Right atrium auricular region (tissue), 2 donors: ENCODE results near the gene MZT2B. TPM values are rescaled to one million over a fixed set of nuclear protein-coding genes. Genes with fewer than 3 reads are reported as not detected.
"Not testable (repeated sequence)": the region's sequence is repeated elsewhere in the genome, so short reads cannot be mapped to it uniquely, and the experiment has no call there.

Experiments used
- DNase-seq: peaks from one replicate; pipeline ENCODE4 v3.0.0-alpha.2; 2019; ENCODE audit warnings: low spot score
- H3K27ac ChIP-seq, 2 donors: fragments of 200-600 bp; sonication (generic); 1 replicate in 1 of 2; 2 replicates in 1 of 2; pipeline ENCODE4 v1.5.1; 2016 to 2019
- H3K27me3 ChIP-seq, 2 donors: fragments of 200-600 bp; sonication (generic); one replicate each; pipeline versions ENCODE4 v1.5.1 to v1.6.0; 2017 to 2019
- H3K36me3 ChIP-seq: fragments of 200-600 bp; sonication (generic); one replicate; pipeline ENCODE4 v1.5.1; 2016
- H3K4me1 ChIP-seq, 2 donors: fragments of 200-600 bp; sonication (generic); one replicate each; pipeline versions ENCODE4 v1.5.1 to v1.6.0; 2017 to 2019
- H3K4me3 ChIP-seq, 2 donors: fragments of 200-600 bp; sonication (generic); 1 replicate in 1 of 2; 2 replicates in 1 of 2; pipeline ENCODE4 v1.5.1; 2017 to 2019; ENCODE audit warnings: mild to moderate bottlenecking in 1 of 2, moderate library complexity in 1 of 2
- H3K9me3 ChIP-seq, 2 donors: fragments of 200-600 bp; sonication (generic); one replicate each; pipeline ENCODE4 v1.5.1; 2019
- CTCF ChIP-seq, 2 donors: fragments of 200-600 bp; sonication (generic); IDR thresholded peaks; one replicate each; pipeline ENCODE4 v1.5.1; 2019; ENCODE audit warnings: antibody characterized with exemption in 2 of 2
- total RNA-seq, 2 donors: library from RNA; depleted of rRNA; stranded (reverse); fragments of >200 nt; gene quantifications; one replicate each; pipeline ENCODE4 v1.1.0, GENCODE V29; 2016

The MZT2B gene
- total RNA-seq, 2 donors from 2014 or later = 104 to 157 TPM

- H3K36me3 ChIP-seq, H3K27ac ChIP-seq, H3K4me3 ChIP-seq, H3K4me1 ChIP-seq, H3K27me3 ChIP-seq, H3K9me3 ChIP-seq: not testable (repeated sequence)
- DNase-seq = peak; percentile 42
Observed at GRCh38 chr2:130142396-130143265, 39.4 kb upstream of the MZT2B start.

GRCh38 chr2:130143266-130144039 lies 38.6 kb upstream of the MZT2B start:
- not testable (repeated sequence) for H3K4me1 ChIP-seq, H3K27ac ChIP-seq, H3K9me3 ChIP-seq, H3K27me3 ChIP-seq, H3K36me3 ChIP-seq
- peak; percentile 40 for DNase-seq
- H3K4me3 ChIP-seq = peak overlapping the region in 1 of 2 donors; percentile 45

- H3K27ac ChIP-seq, H3K9me3 ChIP-seq, H3K4me1 ChIP-seq, H3K27me3 ChIP-seq, H3K36me3 ChIP-seq: not testable (repeated sequence)
- H3K4me3 ChIP-seq = peak within 1 kb of the TSS; percentile 29 to 45
- DNase-seq = peak; percentile 61
Observed at GRCh38 chr2:130145006-130145414, 37.1 kb upstream of the MZT2B start, which contains the start of gene CCDC74B. Gene CCDC74B (minus strand): TSS chr2:130145112. CDS start chr2:130144996, 116 bp downstream.

- H3K27ac ChIP-seq, H3K27me3 ChIP-seq: not testable (repeated sequence)
Observed at GRCh38 chr2:130148515-130148914, 33.5 kb upstream of the MZT2B start.

GRCh38 chr2:130150181-130151144 lies 31.6 kb upstream of the MZT2B start:
- no peak overlapping the region for H3K27ac ChIP-seq
- DNase-seq = no peak
- no peaks in the 10 kb centered on the region for H3K4me1 ChIP-seq
- peaks cover 13% of the 10 kb centered on the region for H3K36me3 ChIP-seq
- no peak overlapping the region for H3K4me3 ChIP-seq
- H3K27me3 ChIP-seq = no peaks in the 10 kb centered on the region
- no peak for TF ChIP-seq CTCF (IDR thresholded peaks at IDR 0.05)
- no peaks in the 10 kb centered on the region for H3K9me3 ChIP-seq

More at GRCh38 chr2:130148515-130148914, 33.5 kb upstream of the MZT2B start:
- H3K4me1 ChIP-seq, H3K4me3 ChIP-seq, DNase-seq, H3K9me3 ChIP-seq: not testable (repeated sequence)
- H3K36me3 ChIP-seq = peaks cover 13% of the 10 kb centered on the region

- H3K4me1 ChIP-seq, H3K4me3 ChIP-seq, H3K27me3 ChIP-seq, H3K9me3 ChIP-seq, H3K27ac ChIP-seq, DNase-seq: not testable (repeated sequence)
- peaks cover 13% of the 10 kb centered on the region for H3K36me3 ChIP-seq
Observed at GRCh38 chr2:130151145-130151512, 30.9 kb upstream of the MZT2B start.

- H3K36me3 ChIP-seq = peaks cover 13% of the 10 kb centered on the region
- H3K4me1 ChIP-seq, H3K27me3 ChIP-seq, H3K9me3 ChIP-seq, H3K27ac ChIP-seq, DNase-seq, H3K4me3 ChIP-seq: not testable (repeated sequence)
Observed at GRCh38 chr2:130152136-130152815, 29.8 kb upstream of the MZT2B start.

- H3K9me3 ChIP-seq = no peaks in the 10 kb centered on the region
- no peaks in the 10 kb centered on the region for H3K27me3 ChIP-seq
- no peak overlapping the region for H3K27ac ChIP-seq
- H3K4me1 ChIP-seq = peaks cover 0 to 3% of the 10 kb centered on the region in 2 donors
- no peak overlapping the region for H3K4me3 ChIP-seq
- peaks cover 13% of the 10 kb centered on the region for H3K36me3 ChIP-seq
- DNase-seq = no peak
- TF ChIP-seq CTCF (IDR thresholded peaks at IDR 0.05) = no peak
Observed at GRCh38 chr2:130152816-130153595, 29.1 kb upstream of the MZT2B start.

GRCh38 chr2:130153721-130154422 lies 28.2 kb upstream of the MZT2B start:
- not testable (repeated sequence) for H3K9me3 ChIP-seq, DNase-seq
- H3K36me3 ChIP-seq = peaks cover 13% of the 10 kb centered on the region

GRCh38 chr2:130154423-130154770 lies 27.7 kb upstream of the MZT2B start:
- H3K9me3 ChIP-seq, H3K27me3 ChIP-seq: not testable (repeated sequence)
- H3K36me3 ChIP-seq = peaks cover 13% of the 10 kb centered on the region

More at GRCh38 chr2:130153721-130154422, 28.2 kb upstream of the MZT2B start:
- not testable (repeated sequence) for H3K27ac ChIP-seq, H3K4me1 ChIP-seq, H3K4me3 ChIP-seq, H3K27me3 ChIP-seq

More at GRCh38 chr2:130154423-130154770, 27.7 kb upstream of the MZT2B start:
- not testable (repeated sequence) for DNase-seq, H3K4me1 ChIP-seq, H3K27ac ChIP-seq, H3K4me3 ChIP-seq
